GM20000 (cell line): ENCODE data around the gene EDN1.
A peak's percentile ranks its signal among the peaks of the same experiment; 100 is the strongest.

Experiments used
- DNase-seq: peaks from one replicate; pipeline ENCODE4 v3.0.0; 2012; ENCODE audit warnings: low spot score
- TF ChIP-seq, protein P1 (sequence below): IDR thresholded peaks from 2 replicates; pipeline ENCODE4 v1.5.1; 2012; ENCODE audit warnings: mild to moderate bottlenecking, control low read depth; ENCODE audit errors: extremely low read depth, missing control alignments

EDN1 gene

DNA sequence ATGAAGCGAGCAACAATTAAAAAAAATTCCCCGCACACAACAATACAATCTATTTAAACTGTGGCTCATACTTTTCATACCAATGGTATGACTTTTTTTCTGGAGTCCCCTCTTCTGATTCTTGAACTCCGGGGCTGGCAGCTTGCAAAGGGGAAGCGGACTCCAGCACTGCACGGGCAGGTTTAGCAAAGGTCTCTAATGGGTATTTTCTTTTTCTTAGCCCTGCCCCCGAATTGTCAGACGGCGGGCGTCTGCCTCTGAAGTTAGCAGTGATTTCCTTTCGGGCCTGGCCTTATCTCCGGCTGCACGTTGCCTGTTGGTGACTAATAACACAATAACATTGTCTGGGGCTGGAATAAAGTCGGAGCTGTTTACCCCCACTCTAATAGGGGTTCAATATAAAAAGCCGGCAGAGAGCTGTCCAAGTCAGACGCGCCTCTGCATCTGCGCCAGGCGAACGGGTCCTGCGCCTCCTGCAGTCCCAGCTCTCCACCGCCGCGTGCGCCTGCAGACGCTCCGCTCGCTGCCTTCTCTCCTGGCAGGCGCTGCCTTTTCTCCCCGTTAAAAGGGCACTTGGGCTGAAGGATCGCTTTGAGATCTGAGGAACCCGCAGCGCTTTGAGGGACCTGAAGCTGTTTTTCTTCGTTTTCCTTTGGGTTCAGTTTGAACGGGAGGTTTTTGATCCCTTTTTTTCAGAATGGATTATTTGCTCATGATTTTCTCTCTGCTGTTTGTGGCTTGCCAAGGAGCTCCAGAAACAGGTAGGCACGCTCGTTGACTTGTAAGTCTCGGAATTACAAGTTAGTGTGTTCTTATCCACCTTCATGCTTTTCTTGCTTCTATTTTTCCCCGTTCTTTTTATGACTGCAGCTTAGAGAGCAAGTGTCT lies at the start of gene EDN1:
EDN1 (plus strand) TSS at position 429 of the 888 bp plus-strand sequence; CDS start at position 698, 269 bp downstream.
- TF ChIP-seq, protein P1, sequence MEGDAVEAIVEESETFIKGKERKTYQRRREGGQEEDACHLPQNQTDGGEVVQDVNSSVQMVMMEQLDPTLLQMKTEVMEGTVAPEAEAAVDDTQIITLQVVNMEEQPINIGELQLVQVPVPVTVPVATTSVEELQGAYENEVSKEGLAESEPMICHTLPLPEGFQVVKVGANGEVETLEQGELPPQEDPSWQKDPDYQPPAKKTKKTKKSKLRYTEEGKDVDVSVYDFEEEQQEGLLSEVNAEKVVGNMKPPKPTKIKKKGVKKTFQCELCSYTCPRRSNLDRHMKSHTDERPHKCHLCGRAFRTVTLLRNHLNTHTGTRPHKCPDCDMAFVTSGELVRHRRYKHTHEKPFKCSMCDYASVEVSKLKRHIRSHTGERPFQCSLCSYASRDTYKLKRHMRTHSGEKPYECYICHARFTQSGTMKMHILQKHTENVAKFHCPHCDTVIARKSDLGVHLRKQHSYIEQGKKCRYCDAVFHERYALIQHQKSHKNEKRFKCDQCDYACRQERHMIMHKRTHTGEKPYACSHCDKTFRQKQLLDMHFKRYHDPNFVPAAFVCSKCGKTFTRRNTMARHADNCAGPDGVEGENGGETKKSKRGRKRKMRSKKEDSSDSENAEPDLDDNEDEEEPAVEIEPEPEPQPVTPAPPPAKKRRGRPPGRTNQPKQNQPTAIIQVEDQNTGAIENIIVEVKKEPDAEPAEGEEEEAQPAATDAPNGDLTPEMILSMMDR = peak; percentile 56
- DNase-seq = peak; percentile 79

DNA sequence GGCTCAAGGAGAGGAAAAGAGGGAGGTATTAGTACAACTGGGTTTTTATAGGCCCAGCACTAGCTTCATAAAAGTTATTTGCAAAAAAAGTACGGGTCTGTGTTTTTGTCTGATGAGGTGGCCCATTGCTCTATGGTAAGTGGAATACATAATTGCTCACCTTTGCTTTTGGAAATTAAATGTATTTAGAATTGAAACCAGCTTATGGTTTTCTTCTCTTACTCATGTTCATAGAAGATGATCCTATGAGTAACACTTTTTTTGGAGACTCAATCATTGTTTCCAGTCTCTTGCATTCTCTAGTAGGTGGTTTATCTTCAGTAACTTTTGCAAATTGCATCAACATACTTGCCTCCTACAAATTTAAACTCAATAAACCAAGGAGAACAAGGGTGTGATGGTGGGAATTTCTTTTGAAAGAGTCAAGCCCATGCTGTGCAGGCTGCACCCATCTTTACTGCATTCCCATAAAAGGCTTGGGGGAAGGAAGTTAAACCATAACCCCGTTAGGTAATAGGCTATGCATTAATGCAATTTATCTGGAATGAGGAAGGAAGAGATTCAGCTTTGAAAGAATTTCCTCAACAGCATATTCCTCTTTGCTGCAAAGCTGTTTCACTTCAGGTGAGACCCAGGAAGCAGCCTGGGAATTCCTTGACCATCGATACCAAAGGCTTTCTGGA lies 48.5 kb upstream of the EDN1 start:
- TF ChIP-seq, protein P1 = no peak
- DNase-seq = no peak

DNA sequence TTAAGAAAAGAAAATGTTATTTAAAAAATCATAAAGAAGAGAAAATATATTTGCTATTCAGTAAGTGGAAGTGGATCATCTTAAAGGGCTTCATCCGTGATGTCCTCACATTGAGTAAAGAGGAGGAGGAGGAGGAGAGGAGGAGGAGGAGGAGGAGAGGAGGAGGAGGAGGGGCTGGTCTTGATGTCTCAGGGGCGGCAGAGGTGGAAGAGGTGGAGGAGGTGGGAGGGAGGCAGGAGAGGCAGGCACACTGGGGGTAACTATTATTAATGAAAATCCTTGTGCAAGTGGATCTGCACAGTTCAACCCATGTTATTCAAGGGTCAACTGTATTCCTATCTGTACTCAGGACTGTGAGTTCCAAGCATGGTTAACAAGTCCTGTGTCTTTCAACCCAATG lies 47.0 kb upstream of the EDN1 start:
- no peak for DNase-seq
- TF ChIP-seq, protein P1 = no peak

DNA sequence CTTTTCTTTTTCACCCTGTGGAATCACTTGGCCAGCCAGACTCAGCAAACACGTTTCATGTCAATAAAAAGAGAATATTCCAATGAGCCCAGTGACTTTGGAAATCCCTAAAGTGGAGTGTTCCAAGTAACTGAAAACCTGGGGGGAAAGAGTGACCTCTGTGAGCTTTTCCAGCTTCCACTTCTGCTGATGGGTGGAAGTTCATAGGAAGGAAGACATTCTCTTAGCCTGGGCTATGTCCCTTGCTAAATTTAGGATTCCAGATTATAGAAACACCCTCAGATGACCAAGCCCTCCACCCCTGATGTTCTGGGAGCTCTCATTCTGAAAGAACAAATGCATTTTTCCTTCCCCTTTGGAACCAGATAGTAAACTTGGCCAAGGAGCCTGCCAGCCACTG lies 44.8 kb upstream of the EDN1 start:
- no peak for DNase-seq
- TF ChIP-seq, protein P1 = no peak

DNA sequence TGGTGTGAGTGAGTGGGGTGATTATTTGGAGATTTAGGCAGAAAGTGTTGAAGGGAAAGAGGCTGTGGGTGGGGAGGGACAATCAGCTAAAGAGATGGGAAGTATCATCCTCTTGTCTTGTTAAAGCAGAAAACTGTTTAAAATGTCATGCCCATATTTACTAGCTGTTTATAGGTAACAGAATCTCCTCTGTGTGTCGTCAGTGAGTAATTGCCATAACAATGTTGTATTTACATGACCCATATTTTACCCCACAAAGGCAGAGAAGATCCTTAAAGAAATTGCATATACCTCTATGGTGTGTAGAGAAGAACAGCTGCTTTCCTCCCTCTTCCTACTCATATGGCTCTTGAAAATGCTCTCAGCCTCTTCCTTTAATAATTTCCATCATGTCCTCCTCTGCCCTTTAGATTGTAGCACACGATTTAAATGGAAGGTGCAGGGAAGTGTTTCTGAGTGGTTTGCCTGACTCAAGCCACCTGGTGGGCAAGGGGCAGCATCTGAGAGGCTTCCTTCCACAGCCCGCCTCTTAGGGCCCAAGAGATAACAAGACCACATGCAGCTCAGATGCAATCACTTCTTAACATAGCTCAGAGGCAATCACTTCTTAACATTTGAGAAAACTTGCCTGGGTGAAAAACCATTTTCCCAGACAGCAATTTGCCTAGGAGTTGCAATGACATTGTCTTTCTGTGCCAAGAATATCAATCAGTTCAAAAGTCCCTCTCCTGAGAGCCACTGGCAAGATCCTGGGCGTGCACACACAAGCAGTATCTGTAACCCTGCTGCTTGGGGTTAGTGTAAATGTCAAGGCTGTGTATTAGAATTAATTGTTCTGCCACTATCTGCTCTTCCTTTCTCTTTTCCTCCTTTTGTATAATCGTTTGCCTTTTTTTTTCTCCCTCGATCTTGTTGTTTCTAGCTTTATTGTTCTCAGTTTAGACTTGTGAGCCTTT lies 44.1 kb upstream of the EDN1 start:
- TF ChIP-seq, protein P1 = no peak
- DNase-seq = no peak

DNA sequence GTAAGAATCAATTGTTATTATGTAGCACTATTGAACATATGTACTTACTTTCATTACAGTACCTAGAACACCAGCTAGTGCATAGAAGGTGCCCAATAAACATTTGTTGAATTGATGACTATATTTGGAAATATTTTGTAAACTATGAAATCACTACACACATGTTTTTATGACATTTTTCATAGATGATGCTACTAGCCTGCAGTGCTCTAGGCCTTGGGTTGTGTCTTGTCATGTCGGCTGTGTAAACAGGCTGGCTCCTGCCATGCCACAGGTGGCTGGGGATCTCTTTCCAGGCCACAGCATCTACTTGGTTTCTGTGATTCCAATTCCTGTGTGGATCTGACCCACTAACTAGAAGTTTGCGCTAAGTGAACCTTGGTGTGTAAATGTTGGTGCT lies 43.3 kb upstream of the EDN1 start:
- TF ChIP-seq, protein P1 = no peak
- no peak for DNase-seq
